Keratinocyte (primary cell): ENCODE results near the gene MIA3.

ENCODE experiments used
- EZH2 ChIP-seq: IDR thresholded peaks from one replicate; pipeline ENCODE4 v1.6.1; 2012; ENCODE audit warnings: inconsistent platforms, mild to moderate bottlenecking, low read length, moderate library complexity
- TF ChIP-seq, protein P1 (sequence below), 3 experiments: IDR thresholded peaks in 1 of 3; conservative IDR thresholded peaks in 1 of 3; optimal IDR thresholded peaks in 1 of 3; 2 replicates in 2 of 3; 3 replicates in 1 of 3; pipeline versions ENCODE3 to v1.5.1; 2011; ENCODE audit warnings: low read length in 3 of 3, mild to moderate bottlenecking in 3 of 3, moderate library complexity in 2 of 3, control low read depth in 1 of 3, inconsistent platforms in 1 of 3; ENCODE audit not compliant: insufficient read depth in 2 of 3; ENCODE audit errors: extremely low read depth in 1 of 3

GRCh38 chr1:222623458-222623857 is 5.6 kb downstream of the MIA3 start:
- TF ChIP-seq, protein P1, sequence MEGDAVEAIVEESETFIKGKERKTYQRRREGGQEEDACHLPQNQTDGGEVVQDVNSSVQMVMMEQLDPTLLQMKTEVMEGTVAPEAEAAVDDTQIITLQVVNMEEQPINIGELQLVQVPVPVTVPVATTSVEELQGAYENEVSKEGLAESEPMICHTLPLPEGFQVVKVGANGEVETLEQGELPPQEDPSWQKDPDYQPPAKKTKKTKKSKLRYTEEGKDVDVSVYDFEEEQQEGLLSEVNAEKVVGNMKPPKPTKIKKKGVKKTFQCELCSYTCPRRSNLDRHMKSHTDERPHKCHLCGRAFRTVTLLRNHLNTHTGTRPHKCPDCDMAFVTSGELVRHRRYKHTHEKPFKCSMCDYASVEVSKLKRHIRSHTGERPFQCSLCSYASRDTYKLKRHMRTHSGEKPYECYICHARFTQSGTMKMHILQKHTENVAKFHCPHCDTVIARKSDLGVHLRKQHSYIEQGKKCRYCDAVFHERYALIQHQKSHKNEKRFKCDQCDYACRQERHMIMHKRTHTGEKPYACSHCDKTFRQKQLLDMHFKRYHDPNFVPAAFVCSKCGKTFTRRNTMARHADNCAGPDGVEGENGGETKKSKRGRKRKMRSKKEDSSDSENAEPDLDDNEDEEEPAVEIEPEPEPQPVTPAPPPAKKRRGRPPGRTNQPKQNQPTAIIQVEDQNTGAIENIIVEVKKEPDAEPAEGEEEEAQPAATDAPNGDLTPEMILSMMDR (optimal IDR thresholded peaks at IDR 0.05 in 1 of 3, IDR thresholded peaks at IDR 0.05 in 1 of 3, conservative IDR thresholded peaks at IDR 0.05 in 1 of 3; ENCODE audit: extremely low read depth in 1 of 3, insufficient read depth in 2 of 3, low read length in 3 of 3): no peak
- TF ChIP-seq EZH2: no peak
